SK-N-SH treated with all-trans-retinoic acid at 6 μM for 48 hours (cell line): Measurements from ENCODE around the gene CDHR4.

ENCODE experiments used
- RARB ChIP-seq: fragments of 250-450 bp; sonication (Bioruptor Pico); IDR thresholded peaks from 2 replicates; pipeline ENCODE4 v1.8.0; 2021; ENCODE audit warnings: mild to moderate bottlenecking, moderate library complexity
- ZFP3 ChIP-seq: fragments of 250-450 bp; sonication (Bioruptor Pico); IDR thresholded peaks from 2 replicates; pipeline ENCODE4 v1.5.0; 2020; ENCODE audit warnings: mild to moderate bottlenecking, moderate library complexity
- TF ChIP-seq, protein P1 (sequence below): fragments of 250-450 bp; sonication (Bioruptor Pico); IDR thresholded peaks from 2 replicates; pipeline ENCODE4 v1.8.0; 2020; ENCODE audit warnings: mild to moderate bottlenecking, moderate library complexity, borderline replicate concordance
- TF ChIP-seq, protein P2 (sequence below): fragments of 250-450 bp; sonication (Bioruptor Pico); IDR thresholded peaks from 2 replicates; pipeline ENCODE4 v1.5.0; 2020; ENCODE audit warnings: mild to moderate bottlenecking, moderate library complexity

DNA sequence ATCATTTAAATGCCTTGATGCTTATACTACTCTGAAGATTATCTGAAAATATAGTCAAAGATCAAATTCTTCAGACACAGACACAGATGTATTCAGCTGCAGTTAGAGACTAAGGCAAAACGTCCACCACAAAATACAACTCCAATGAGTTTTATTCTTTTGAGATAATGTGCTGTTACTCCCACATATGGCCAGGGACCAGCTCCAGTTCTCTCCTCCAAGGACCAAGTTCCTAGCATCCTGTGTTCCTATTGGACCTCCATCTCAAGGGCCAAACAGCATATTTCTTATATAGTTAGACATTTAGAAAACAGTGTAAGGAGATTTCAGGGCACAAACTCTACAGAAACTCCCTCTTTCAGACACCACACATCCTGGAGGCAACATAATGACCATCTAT is 40.4 kb downstream of the CDHR4 start:
- TF ChIP-seq, protein P1, sequence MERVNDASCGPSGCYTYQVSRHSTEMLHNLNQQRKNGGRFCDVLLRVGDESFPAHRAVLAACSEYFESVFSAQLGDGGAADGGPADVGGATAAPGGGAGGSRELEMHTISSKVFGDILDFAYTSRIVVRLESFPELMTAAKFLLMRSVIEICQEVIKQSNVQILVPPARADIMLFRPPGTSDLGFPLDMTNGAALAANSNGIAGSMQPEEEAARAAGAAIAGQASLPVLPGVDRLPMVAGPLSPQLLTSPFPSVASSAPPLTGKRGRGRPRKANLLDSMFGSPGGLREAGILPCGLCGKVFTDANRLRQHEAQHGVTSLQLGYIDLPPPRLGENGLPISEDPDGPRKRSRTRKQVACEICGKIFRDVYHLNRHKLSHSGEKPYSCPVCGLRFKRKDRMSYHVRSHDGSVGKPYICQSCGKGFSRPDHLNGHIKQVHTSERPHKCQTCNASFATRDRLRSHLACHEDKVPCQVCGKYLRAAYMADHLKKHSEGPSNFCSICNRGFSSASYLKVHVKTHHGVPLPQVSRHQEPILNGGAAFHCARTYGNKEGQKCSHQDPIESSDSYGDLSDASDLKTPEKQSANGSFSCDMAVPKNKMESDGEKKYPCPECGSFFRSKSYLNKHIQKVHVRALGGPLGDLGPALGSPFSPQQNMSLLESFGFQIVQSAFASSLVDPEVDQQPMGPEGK (CRISPR knock-in tag): no peak
- TF ChIP-seq, protein P2, sequence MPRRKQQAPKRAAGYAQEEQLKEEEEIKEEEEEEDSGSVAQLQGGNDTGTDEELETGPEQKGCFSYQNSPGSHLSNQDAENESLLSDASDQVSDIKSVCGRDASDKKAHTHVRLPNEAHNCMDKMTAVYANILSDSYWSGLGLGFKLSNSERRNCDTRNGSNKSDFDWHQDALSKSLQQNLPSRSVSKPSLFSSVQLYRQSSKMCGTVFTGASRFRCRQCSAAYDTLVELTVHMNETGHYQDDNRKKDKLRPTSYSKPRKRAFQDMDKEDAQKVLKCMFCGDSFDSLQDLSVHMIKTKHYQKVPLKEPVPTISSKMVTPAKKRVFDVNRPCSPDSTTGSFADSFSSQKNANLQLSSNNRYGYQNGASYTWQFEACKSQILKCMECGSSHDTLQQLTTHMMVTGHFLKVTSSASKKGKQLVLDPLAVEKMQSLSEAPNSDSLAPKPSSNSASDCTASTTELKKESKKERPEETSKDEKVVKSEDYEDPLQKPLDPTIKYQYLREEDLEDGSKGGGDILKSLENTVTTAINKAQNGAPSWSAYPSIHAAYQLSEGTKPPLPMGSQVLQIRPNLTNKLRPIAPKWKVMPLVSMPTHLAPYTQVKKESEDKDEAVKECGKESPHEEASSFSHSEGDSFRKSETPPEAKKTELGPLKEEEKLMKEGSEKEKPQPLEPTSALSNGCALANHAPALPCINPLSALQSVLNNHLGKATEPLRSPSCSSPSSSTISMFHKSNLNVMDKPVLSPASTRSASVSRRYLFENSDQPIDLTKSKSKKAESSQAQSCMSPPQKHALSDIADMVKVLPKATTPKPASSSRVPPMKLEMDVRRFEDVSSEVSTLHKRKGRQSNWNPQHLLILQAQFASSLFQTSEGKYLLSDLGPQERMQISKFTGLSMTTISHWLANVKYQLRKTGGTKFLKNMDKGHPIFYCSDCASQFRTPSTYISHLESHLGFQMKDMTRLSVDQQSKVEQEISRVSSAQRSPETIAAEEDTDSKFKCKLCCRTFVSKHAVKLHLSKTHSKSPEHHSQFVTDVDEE (CRISPR knock-in tag): no peak
- no peak for TF ChIP-seq ZFP3 (CRISPR knock-in tag)
- TF ChIP-seq RARB: no peak
